Measurements from ENCODE around the gene RND2. TPM values are rescaled to one million over a fixed set of nuclear protein-coding genes. Genes with fewer than 3 reads are reported as not detected.

The RND2 gene
- total and polyA plus RNA-seq, 9 donors, result 0.35 to 1.2 (median 0.81) TPM

GRCh38 chr17:43018008-43018853, 6.8 kb upstream of the RND2 start:
- DNase-seq, result no peak
- Histone ChIP-seq H3K9me3 (replicated peaks; ENCODE audit: control insufficient read depth, low read depth, low read length) (no peaks in the 10 kb centered on the region), H3K27me3 (ENCODE audit: control insufficient read depth, insufficient read depth, low read length) (no peaks in the 10 kb centered on the region), H3K27ac (ENCODE audit: low read length) (no peak overlapping the region), H3K4me3 (ENCODE audit: low read length) (no peak overlapping the region), H3K36me3 (ENCODE audit: control insufficient read depth, insufficient read depth, low read length) (peaks cover 52% of the 10 kb centered on the region), H3K4me1 (ENCODE audit: control insufficient read depth, insufficient read depth, low read length) (peaks cover 46% of the 10 kb centered on the region)
- WGBS (ENCODE audit: insufficient coverage), result 55% methylated on average over 16 of the region's 19 CpGs

GRCh38 chr17:43018932-43019331, 6.1 kb upstream of the RND2 start:
- Histone ChIP-seq H3K4me3 (ENCODE audit: low read length) (no peak overlapping the region), H3K9me3 (replicated peaks; ENCODE audit: control insufficient read depth, low read depth, low read length) (no peaks in the 10 kb centered on the region), H3K4me1 (ENCODE audit: control insufficient read depth, insufficient read depth, low read length) (peaks cover 46% of the 10 kb centered on the region), H3K27me3 (ENCODE audit: control insufficient read depth, insufficient read depth, low read length) (no peaks in the 10 kb centered on the region), H3K27ac (ENCODE audit: low read length) (peak overlapping the region; percentile 67), H3K36me3 (ENCODE audit: control insufficient read depth, insufficient read depth, low read length) (peaks cover 45% of the 10 kb centered on the region)
- WGBS (ENCODE audit: insufficient coverage), result no CpG with 5 or more reads among the region's 4 CpGs
- DNase-seq, result no peak

- Histone ChIP-seq H3K36me3 (ENCODE audit: control insufficient read depth, insufficient read depth, low read length) (peaks cover 40% of the 10 kb centered on the region), H3K4me3 (ENCODE audit: low read length) (no peak overlapping the region), H3K27ac (ENCODE audit: low read length) (peak overlapping the region; percentile 67), H3K27me3 (ENCODE audit: control insufficient read depth, insufficient read depth, low read length) (no peaks in the 10 kb centered on the region), H3K9me3 (replicated peaks; ENCODE audit: control insufficient read depth, low read depth, low read length) (no peaks in the 10 kb centered on the region), H3K4me1 (ENCODE audit: control insufficient read depth, insufficient read depth, low read length) (peaks cover 48% of the 10 kb centered on the region)
- DNase-seq, result peak; percentile 43
- WGBS (ENCODE audit: insufficient coverage), result 45% methylated on average over 3 of the region's 7 CpGs
These were observed 5.6 kb upstream of the RND2 start for GRCh38 chr17:43019418-43019817.

GRCh38 chr17:43020030-43020621, 4.9 kb upstream of the RND2 start:
- Histone ChIP-seq H3K4me1 (ENCODE audit: control insufficient read depth, insufficient read depth, low read length) (peaks cover 46% of the 10 kb centered on the region), H3K27me3 (ENCODE audit: control insufficient read depth, insufficient read depth, low read length) (no peaks in the 10 kb centered on the region), H3K36me3 (ENCODE audit: control insufficient read depth, insufficient read depth, low read length) (peaks cover 33% of the 10 kb centered on the region), H3K9me3 (replicated peaks; ENCODE audit: control insufficient read depth, low read depth, low read length) (no peaks in the 10 kb centered on the region), H3K27ac (ENCODE audit: low read length) (peak overlapping the region; percentile 67), H3K4me3 (ENCODE audit: low read length) (no peak overlapping the region)
- DNase-seq, result peak; percentile 76
- WGBS (ENCODE audit: insufficient coverage), result 27% methylated on average over 2 of the region's 6 CpGs

- Histone ChIP-seq H3K27me3 (ENCODE audit: control insufficient read depth, insufficient read depth, low read length) (peaks cover 2% of the 10 kb centered on the region), H3K36me3 (ENCODE audit: control insufficient read depth, insufficient read depth, low read length) (peaks cover 25% of the 10 kb centered on the region), H3K9me3 (replicated peaks; ENCODE audit: control insufficient read depth, low read depth, low read length) (no peaks in the 10 kb centered on the region), H3K4me3 (ENCODE audit: low read length) (peak overlapping the region; percentile 96), H3K27ac (ENCODE audit: low read length) (peak overlapping the region; percentile 84), H3K4me1 (ENCODE audit: control insufficient read depth, insufficient read depth, low read length) (peaks cover 37% of the 10 kb centered on the region)
- DNase-seq, result peak; percentile 83
- 0% methylated on average over 1 of the region's 40 CpGs for WGBS (ENCODE audit: insufficient coverage)
These were observed 4.0 kb upstream of the RND2 start for GRCh38 chr17:43020789-43021740.

GRCh38 chr17:43021741-43022512, 3.1 kb upstream of the RND2 start, which contains the start of gene VAT1:
VAT1 (minus strand) TSS chr17:43022385; CDS start chr17:43022322, 63 bp downstream.
- H3K4me1 ChIP-seq (ENCODE audit: control insufficient read depth, insufficient read depth, low read length), result peaks cover 33% of the 10 kb centered on the region
- no peaks in the 10 kb centered on the region for H3K9me3 ChIP-seq (replicated peaks; ENCODE audit: control insufficient read depth, low read depth, low read length)
- WGBS (ENCODE audit: insufficient coverage), result under 1% methylated on average over 79 of the region's 80 CpGs
- peaks cover 18% of the 10 kb centered on the region for H3K36me3 ChIP-seq (ENCODE audit: control insufficient read depth, insufficient read depth, low read length)
- DNase-seq, result peak; percentile 93
- H3K27me3 ChIP-seq (ENCODE audit: control insufficient read depth, insufficient read depth, low read length), result peaks cover 2% of the 10 kb centered on the region
- peak within 1 kb of the TSS; percentile 96 for H3K4me3 ChIP-seq (ENCODE audit: low read length)
- peak within 1 kb of the TSS; percentile 84 for H3K27ac ChIP-seq (ENCODE audit: low read length)

GRCh38 chr17:43025290-43025657, 243 bp downstream of the RND2 start:
- Histone ChIP-seq H3K27me3 (ENCODE audit: control insufficient read depth, insufficient read depth, low read length) (peaks cover 2% of the 10 kb centered on the region), H3K36me3 (ENCODE audit: control insufficient read depth, insufficient read depth, low read length) (no peaks in the 10 kb centered on the region), H3K9me3 (replicated peaks; ENCODE audit: control insufficient read depth, low read depth, low read length) (no peaks in the 10 kb centered on the region), H3K4me1 (ENCODE audit: control insufficient read depth, insufficient read depth, low read length) (peaks cover 31% of the 10 kb centered on the region), H3K27ac (ENCODE audit: low read length) (no peak overlapping the region), H3K4me3 (ENCODE audit: low read length) (peak overlapping the region; percentile 31)
- WGBS (ENCODE audit: insufficient coverage), result 2% methylated on average over 26 of the region's 27 CpGs
- no peak for DNase-seq

GRCh38 chr17:43025766-43026537, 921 bp downstream of the RND2 start:
- Histone ChIP-seq H3K4me1 (ENCODE audit: control insufficient read depth, insufficient read depth, low read length) (peaks cover 27% of the 10 kb centered on the region), H3K27ac (ENCODE audit: low read length) (no peak overlapping the region), H3K36me3 (ENCODE audit: control insufficient read depth, insufficient read depth, low read length) (no peaks in the 10 kb centered on the region), H3K27me3 (ENCODE audit: control insufficient read depth, insufficient read depth, low read length) (peaks cover 2% of the 10 kb centered on the region), H3K4me3 (ENCODE audit: low read length) (no peak overlapping the region), H3K9me3 (replicated peaks; ENCODE audit: control insufficient read depth, low read depth, low read length) (no peaks in the 10 kb centered on the region)
- DNase-seq, result no peak
- 49% methylated on average over 11 of the region's 16 CpGs for WGBS (ENCODE audit: insufficient coverage)

GRCh38 chr17:43026595-43026994, 1.6 kb downstream of the RND2 start:
- DNase-seq, result no peak
- Histone ChIP-seq H3K27ac (ENCODE audit: low read length) (no peak overlapping the region), H3K4me3 (ENCODE audit: low read length) (no peak overlapping the region), H3K4me1 (ENCODE audit: control insufficient read depth, insufficient read depth, low read length) (peaks cover 23% of the 10 kb centered on the region), H3K36me3 (ENCODE audit: control insufficient read depth, insufficient read depth, low read length) (no peaks in the 10 kb centered on the region), H3K9me3 (replicated peaks; ENCODE audit: control insufficient read depth, low read depth, low read length) (no peaks in the 10 kb centered on the region), H3K27me3 (ENCODE audit: control insufficient read depth, insufficient read depth, low read length) (peaks cover 2% of the 10 kb centered on the region)
- WGBS (ENCODE audit: insufficient coverage), result no CpG with 5 or more reads among the region's 5 CpGs

Data from muscle of leg (tissue), 11 donors.